ENCODE measurements around the gene ZBTB6. TPM values are rescaled to one million over a fixed set of nuclear protein-coding genes. Genes with fewer than 3 reads are reported as not detected.

ZBTB6 gene
- total and polyA plus RNA-seq, 2 of the 13 experiments (the other 11 are each of a cell fraction or from before 2014, with no cell fraction given) = 3.7 to 7.1 TPM

DNA sequence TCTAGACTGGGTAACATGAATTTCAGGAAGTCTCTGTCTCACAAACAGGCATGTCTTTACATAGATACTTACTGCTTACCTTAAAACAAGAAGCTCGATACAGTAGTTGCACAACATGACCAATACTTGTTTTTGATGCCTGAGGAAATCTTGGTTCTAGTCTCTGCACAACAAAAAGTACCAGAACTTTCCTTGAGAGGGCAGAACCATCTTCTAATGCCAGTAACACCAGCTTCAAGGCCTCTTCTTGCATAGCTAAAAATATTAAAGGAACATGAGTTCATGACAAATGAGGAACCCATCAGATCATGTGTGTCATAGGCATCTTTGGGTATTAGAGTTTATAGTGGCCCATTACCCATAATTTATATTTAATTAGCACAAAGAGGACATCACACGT, 30.0 kb downstream of the ZBTB6 start:
- intact Hi-C loops (cut with micrococcal nuclease; ENCODE audit: unreplicated experiment) (no loop called here), in situ Hi-C loops (cut with HindIII; ENCODE audit: extremely low pct_ligation_motif_present, low pct_unique_long_range_greater_than_20kb) (no loop called here)
- Histone ChIP-seq H3K36me3 (replicated peaks in 1 of 2; ENCODE audit: control insufficient read depth in 1 of 2, insufficient read depth in 2 of 2, low read length in 2 of 2) (peaks cover 4 to 48% of the 10 kb centered on the region in 2 experiments), H3K27ac (ENCODE audit: extremely low read length, insufficient read depth, low read length) (no peak overlapping the region), H3K4me2 (ENCODE audit: low read depth, low read length) (no peak overlapping the region), H2AFZ (ENCODE audit: low read length) (no peak overlapping the region), H4K20me1 (ENCODE audit: insufficient read depth, low read length) (no peaks in the 10 kb centered on the region), H3K9me3 (ENCODE audit: low read length) (no peaks in the 10 kb centered on the region), H3K27me3 (ENCODE audit: control insufficient read depth in 1 of 2, insufficient read depth in 2 of 2, low read length in 2 of 2) (no peaks in the 10 kb centered on the region), H3K79me2 (ENCODE audit: insufficient read depth, low read length) (no peaks in the 10 kb centered on the region), H3K9ac (ENCODE audit: insufficient read depth, low read depth, low read length) (no peak overlapping the region), H3K4me1 (ENCODE audit: insufficient read depth, low read length) (no peaks in the 10 kb centered on the region), H3K4me3 (replicated peaks in 1 of 3; ENCODE audit: insufficient read depth in 1 of 3, low read depth in 2 of 3, low read length in 3 of 3) (no peak overlapping the region)
- DNase-seq (ENCODE audit: low spot score) (no peak), ATAC-seq (no peak), FAIRE-seq (no peak)
- BruUV-seq (replicated peaks) = no TSS peak
- TF ChIP-seq ZNF180 (CRISPR knock-in tag; IDR thresholded peaks at IDR 0.05; ENCODE audit: borderline replicate concordance, low read depth) = no peak
- WGBS (ENCODE audit: low lambda C conversion rate) = 100% methylated on average over 2 of the region's 2 CpGs
- CTCF ChIA-PET (ENCODE audit: low intra/inter-chr PET ratio, low total read pairs) = no interaction called here
- POLR2A ChIA-PET = no interaction called here

DNA sequence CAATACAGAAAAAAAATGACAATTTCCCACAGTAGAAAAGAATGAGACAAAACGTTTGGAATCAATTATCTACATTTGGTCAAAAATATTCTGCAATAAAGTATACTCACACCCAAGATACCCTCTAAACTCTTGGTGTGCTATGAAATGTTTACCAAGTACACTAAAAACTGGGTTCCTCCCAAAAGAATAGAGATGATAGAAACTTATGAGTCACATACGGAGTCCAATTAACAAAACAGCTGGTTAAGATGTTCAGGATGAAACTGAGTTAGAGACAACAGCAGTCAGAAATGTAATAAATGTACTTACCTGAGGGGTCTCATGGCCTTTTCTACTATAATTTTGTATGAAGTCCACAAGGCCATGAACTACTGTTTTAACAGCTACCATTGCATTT, 33.7 kb downstream of the ZBTB6 start:
- TF ChIP-seq ZFX (CRISPR knock-in tag; IDR thresholded peaks at IDR 0.05; ENCODE audit: low read depth) = no peak
- TF ChIP-seq KLF6 (CRISPR knock-in tag; IDR thresholded peaks at IDR 0.05) = no peak
- TF ChIP-seq TBL1XR1 (IDR thresholded peaks at IDR 0.05; ENCODE audit: borderline replicate concordance, low read length, partially characterized antibody) = no peak
- TF ChIP-seq, protein P1, sequence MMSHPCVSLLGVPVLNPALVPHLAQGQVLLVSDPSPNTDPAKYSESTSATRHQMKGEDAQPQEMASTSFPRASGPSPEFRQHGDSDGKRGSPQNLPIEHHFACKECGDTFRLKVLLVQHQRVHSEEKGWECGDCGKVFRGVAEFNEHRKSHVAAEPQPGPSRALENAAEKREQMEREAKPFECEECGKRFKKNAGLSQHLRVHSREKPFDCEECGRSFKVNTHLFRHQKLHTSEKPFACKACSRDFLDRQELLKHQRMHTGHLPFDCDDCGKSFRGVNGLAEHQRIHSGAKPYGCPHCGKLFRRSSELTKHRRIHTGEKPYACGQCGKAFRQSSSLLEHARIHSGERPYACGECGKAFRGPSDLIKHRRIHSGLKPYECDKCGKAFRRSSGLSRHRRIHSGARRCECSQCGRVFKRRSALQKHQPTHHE (CRISPR knock-in tag; IDR thresholded peaks at IDR 0.05; ENCODE audit: borderline replicate concordance) = no peak
- no peak for TF ChIP-seq ZNF496 (CRISPR knock-in tag; IDR thresholded peaks at IDR 0.05; ENCODE audit: insufficient replicate concordance)
- TF ChIP-seq RFX5 (IDR thresholded peaks at IDR 0.05; ENCODE audit: low read depth, low read length) = no peak
- TF ChIP-seq ZNF263 (CRISPR knock-in tag; IDR thresholded peaks at IDR 0.05) = no peak
- TF ChIP-seq, protein P2, sequence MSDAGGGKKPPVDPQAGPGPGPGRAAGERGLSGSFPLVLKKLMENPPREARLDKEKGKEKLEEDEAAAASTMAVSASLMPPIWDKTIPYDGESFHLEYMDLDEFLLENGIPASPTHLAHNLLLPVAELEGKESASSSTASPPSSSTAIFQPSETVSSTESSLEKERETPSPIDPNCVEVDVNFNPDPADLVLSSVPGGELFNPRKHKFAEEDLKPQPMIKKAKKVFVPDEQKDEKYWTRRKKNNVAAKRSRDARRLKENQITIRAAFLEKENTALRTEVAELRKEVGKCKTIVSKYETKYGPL (CRISPR knock-in tag; IDR thresholded peaks at IDR 0.05) = no peak
- no peaks in the 10 kb centered on the region for H3K27me3 ChIP-seq (ENCODE audit: control insufficient read depth in 1 of 2, insufficient read depth in 2 of 2, low read length in 2 of 2)
- FAIRE-seq (no peak), ATAC-seq (no peak), DNase-seq (ENCODE audit: low spot score) (no peak)
- H3K4me3 ChIP-seq (replicated peaks in 1 of 3; ENCODE audit: insufficient read depth in 1 of 3, low read depth in 2 of 3, low read length in 3 of 3) = no peak overlapping the region
- H4K20me1 ChIP-seq (ENCODE audit: insufficient read depth, low read length) = no peaks in the 10 kb centered on the region
- H3K9me3 ChIP-seq (ENCODE audit: low read length) = no peaks in the 10 kb centered on the region
- POLR2A ChIA-PET = no interaction called here
- no peaks in the 10 kb centered on the region for H3K79me2 ChIP-seq (ENCODE audit: insufficient read depth, low read length)
- no peak overlapping the region for H3K9ac ChIP-seq (ENCODE audit: insufficient read depth, low read depth, low read length)
- 73% methylated on average over 2 of the region's 2 CpGs for WGBS (ENCODE audit: low lambda C conversion rate)
- H3K36me3 ChIP-seq (replicated peaks in 1 of 2; ENCODE audit: control insufficient read depth in 1 of 2, insufficient read depth in 2 of 2, low read length in 2 of 2) = peaks cover 17 to 68% of the 10 kb centered on the region in 2 experiments
- intact Hi-C loops (cut with micrococcal nuclease; ENCODE audit: unreplicated experiment) (no loop called here), in situ Hi-C loops (cut with HindIII; ENCODE audit: extremely low pct_ligation_motif_present, low pct_unique_long_range_greater_than_20kb) (no loop called here)
- no peak overlapping the region for H3K27ac ChIP-seq (ENCODE audit: extremely low read length, insufficient read depth, low read length)
- H3K4me1 ChIP-seq (ENCODE audit: insufficient read depth, low read length) = no peaks in the 10 kb centered on the region
- H3K4me2 ChIP-seq (ENCODE audit: low read depth, low read length) = no peak overlapping the region
- H2AFZ ChIP-seq (ENCODE audit: low read length) = no peak overlapping the region
- BruUV-seq (replicated peaks) = no TSS peak
- CTCF ChIA-PET (ENCODE audit: low intra/inter-chr PET ratio, low total read pairs) = no interaction called here

Measured in HepG2 (cell line).